ENCODE results near the gene GALNTL6.

Gene GALNTL6

GRCh38 chr4:172009446-172010230 lies 196.4 kb downstream of the GALNTL6 start:
- DNase-seq = no peak

DNA sequence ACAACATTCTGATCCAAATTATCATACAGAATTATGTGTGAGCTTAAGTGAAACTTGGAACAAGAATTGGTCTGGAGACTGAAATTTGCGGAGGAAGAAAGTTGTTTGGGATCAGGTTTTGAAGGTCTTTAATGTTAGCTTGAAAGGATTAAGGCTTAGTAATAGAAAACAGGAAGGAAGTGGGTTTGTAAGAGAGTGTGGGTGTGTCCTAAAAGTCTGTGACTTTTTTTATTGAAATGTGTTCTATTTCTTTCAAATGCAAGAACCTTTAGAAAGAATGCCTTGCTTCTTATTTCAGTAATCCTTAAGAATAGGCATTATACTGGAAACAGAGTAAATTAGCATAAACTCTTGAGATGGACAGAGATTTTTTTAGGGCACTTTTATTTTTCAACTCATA lies 198.0 kb downstream of the GALNTL6 start:
- no peak for DNase-seq

- DNase-seq = no peak
Measured at GRCh38 chr4:172018358-172018757, 205.2 kb downstream of the GALNTL6 start.

DNA sequence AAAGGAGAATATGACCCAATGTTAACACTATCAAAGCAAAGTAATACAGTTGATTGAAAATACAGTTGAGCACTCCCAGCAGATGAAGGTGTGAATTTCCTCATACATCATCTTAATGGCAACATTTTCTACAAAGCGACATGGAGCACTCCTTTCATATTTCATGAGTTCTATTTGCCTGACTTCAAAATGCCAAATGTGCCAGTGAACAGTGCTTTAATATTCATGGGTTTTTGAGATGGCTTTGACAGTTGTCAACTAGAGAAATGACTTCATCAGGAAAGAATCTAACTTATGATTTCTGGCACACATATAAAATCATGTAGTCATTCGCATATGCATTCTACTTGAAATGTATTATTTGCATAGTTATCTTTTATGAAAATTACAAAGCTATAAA lies 222.4 kb downstream of the GALNTL6 start:
- no peak for DNase-seq

DNA sequence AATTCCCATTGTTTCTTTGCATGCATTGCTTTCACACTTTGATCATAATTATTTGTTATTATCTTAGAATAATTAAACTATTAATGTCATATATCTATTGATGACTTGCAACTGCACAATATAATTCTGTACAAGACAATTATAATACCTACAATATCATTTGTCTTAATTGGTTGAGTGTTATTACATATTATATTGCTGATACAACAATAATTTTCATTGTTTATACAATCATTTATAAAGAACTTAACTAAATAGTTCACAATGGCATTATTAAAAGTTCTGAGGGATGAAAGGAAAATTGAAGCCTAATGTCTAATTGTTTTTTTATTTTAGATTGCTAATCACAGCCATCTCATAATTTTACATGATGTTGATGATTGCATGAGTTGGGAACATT lies 227.6 kb downstream of the GALNTL6 start:
- no peak for DNase-seq

GRCh38 chr4:172042714-172043114 lies 229.5 kb downstream of the GALNTL6 start:
- no peak for DNase-seq

DNA sequence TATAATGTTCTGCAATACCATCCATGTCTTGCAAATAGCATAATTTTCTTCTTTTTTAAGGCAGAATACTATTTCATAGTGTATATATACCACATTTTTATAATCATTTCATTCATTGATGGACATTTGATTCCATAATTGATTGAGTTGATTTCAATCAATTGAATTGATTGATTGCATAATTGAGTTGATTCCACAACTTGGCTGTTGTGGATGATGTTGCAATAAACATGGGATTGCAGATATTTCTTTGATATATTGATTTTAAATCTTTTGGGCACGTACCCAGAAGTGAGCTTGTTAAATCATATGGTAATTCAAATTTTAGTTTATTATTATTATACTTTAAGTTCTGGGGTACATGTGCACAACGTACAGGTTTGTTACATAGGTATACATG lies 232.8 kb downstream of the GALNTL6 start:
- DNase-seq = no peak

GRCh38 chr4:172048666-172049065 lies 235.5 kb downstream of the GALNTL6 start:
- no peak for DNase-seq

- no peak for DNase-seq
Measured at GRCh38 chr4:172050911-172051310, 237.7 kb downstream of the GALNTL6 start.

- DNase-seq = no peak
Measured at GRCh38 chr4:172055046-172055445, 241.8 kb downstream of the GALNTL6 start.

DNA sequence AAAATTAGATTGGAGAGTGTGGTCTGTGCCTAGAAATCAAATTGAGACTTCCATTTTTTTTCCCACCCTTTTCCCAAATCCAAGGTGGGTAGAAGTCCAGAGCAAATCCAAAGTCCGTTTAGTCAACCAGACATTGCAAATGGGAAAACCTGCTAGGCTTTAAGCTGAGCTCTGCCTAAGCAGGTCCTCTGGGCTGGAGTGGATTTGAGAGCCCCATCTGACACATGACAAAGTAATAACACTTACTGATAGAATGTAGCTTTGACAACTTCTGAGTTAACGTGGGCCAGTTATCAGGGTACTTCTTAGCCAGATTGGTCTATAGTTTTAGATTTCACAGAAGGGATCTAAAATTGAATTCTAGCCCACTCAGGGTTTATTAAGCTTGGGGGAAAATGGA lies 242.3 kb downstream of the GALNTL6 start:
- no peak for DNase-seq

DNA sequence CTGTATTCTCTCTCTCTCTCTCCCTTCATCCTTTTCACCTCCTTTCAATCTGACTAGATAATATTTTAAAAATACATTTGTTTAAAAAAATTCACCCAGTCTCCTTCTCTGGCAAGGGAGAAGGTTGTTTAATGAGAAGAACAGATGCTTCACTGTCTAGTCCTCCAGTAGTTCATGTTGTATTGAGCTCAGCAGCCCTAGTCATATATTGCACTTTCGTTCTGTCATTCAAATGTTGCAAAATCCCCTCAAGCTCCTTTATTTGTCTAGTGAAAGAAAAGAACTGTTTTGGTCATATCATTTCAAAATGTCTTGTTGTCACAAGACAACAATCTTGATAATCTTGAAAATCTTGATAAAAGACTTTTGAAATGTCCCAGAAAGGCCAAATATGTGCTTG lies 248.0 kb downstream of the GALNTL6 start:
- DNase-seq = no peak

DNA sequence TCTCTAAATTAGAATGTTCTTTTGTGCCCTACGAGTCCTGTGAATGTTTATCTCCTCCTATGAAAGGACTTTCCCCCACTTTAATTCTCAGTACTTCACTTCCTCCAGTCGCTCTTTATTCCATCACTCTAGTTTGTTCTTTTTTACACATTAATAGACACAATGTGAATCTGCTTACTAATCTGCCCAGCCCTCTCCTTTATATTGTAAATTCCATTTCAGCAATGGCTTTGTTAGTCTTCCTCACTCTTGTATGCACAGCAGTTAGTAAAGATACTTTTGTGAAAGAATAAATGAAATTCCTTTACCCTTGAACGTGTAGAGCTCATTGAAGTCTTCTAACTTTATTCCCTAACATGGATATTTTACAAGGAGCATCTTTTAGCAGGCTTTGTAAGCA lies 255.3 kb downstream of the GALNTL6 start:
- no peak for DNase-seq

- no peak for DNase-seq
Measured at GRCh38 chr4:172073590-172073989, 260.4 kb downstream of the GALNTL6 start.

- no peak for DNase-seq
Measured at GRCh38 chr4:172083272-172083671, 270.1 kb downstream of the GALNTL6 start.

DNA sequence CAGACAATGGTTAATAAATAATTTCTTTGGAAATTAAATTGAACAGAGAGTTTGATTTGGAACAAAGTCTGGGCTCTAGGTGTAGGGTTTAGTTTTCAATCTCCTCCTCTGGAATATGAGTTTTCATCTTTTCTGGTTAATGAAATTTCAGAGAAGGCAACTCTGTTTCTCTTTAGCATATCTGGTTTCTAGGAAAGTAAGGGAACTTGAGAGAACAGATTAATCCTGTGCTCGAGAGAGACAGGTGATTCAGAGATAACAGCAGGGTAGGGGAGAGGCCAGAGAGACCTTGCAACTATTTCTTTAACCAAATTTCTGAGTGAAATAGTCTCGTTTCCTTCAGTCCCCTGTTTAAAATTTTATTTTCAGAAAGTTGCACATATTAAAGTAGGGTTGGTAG lies 275.4 kb downstream of the GALNTL6 start:
- DNase-seq = no peak

DNA sequence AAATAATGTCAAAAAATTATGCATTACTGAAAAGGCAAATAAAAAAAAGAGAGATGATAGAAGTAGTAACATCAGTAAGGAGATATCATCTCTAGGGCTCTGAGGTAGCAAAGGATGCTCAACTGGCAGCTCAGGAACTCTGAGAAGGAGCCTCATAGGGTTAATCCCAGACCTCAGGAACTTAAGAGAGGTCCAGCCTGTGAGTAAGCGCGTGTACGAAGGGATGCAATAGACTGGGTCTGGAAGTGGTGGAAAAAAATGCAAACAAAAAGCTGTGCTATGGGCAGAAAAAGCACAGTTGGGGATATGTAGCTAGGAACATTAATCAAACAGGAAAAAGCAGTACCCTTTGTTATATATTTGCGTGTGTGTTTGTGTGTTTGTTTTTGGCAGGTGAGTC lies 282.0 kb downstream of the GALNTL6 start:
- DNase-seq = no peak

GRCh38 chr4:172096786-172097185 lies 283.6 kb downstream of the GALNTL6 start:
- DNase-seq = no peak

DNA sequence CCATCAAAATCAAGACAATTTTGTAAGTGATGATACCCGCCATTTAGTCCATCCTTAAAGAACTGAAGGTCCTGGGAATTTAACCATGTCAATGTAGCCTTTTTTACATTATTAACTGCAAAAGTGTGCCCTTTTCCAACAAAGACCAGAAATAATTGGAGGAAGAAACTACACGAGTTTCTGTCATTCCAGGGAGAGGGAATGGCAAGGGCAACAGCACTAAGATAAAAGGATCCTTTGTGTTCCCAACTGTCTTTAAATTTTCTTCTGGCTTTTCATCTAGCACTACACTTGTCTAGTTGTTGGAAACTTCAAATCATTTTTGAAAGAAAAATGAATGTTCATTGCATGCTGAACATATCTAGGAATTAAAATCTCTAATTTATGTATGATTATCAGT lies 286.2 kb downstream of the GALNTL6 start:
- DNase-seq = no peak

- DNase-seq = no peak
Measured at GRCh38 chr4:172103456-172103855, 290.3 kb downstream of the GALNTL6 start.

DNA sequence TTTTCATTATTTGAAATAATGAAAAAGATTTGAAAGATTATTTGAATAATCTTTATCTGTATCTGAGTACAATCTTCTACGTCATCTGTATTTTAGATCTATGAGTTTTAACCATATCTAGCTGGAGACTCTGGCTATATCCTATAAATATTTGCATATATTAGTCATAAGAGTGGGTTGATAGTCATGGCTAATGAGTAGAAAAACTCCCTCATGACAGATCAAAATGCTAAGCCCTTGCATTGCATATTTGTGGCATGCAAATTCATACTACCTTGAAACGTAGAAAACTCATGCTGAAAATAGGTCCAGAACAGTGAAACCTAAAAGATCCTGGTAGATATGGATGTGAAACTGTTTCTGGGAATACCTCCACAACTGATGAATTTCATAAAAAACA lies 291.3 kb downstream of the GALNTL6 start:
- no peak for DNase-seq

DNA sequence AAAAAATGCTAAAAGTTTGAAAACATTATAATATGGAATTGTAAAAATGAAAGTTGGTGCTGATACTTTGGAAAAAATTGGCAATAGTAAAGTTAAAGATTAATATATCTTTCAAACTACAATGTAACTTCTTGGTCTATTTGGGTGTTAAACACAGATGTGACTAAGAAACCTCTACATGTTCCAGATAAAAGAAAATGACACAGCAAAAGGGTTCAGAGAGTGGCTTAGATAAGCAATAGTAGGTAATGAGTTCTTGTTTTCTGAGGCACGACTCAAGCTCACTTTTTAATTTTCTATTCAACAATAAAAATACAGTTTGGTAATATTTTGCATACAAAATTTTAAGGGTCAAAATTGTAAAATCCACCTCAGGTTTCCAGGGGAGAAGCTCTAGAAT lies 292.7 kb downstream of the GALNTL6 start:
- DNase-seq = no peak

- no peak for DNase-seq
Measured at GRCh38 chr4:172109466-172109865, 296.3 kb downstream of the GALNTL6 start.

- no peak for DNase-seq
Measured at GRCh38 chr4:172124656-172125308, 311.6 kb downstream of the GALNTL6 start.

DNA sequence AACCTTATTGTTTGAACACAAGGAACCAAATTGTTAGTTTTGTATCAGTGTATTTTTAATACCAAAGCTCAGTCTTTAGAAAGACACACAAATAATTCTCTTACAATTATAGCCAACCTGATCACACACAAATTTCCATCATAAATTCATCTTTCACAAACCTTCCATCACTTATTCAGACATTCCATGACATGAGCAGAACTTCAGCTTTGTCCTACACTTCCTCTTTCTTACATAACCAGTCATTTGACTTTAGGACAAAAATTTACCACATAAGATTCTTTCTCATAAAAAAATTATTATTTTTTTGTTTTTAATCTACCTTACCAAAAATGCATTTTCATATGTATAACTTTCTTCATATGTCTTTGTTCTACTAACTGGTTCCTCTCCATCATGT lies 312.2 kb downstream of the GALNTL6 start:
- no peak for DNase-seq

Data from midbrain (tissue), 1 donor.